ENCODE results near the gene RPS23. TPM values are rescaled to one million over a fixed set of nuclear protein-coding genes. Genes with fewer than 3 reads are reported as not detected.
A peak's percentile ranks its signal among the peaks of the same experiment; 100 is the strongest.

RPS23 gene
- 1,000 to 10,000 TPM; 2,179 to 2,206 TPM for total RNA-seq
- polyA plus RNA-seq, result 2,576 TPM

- Histone ChIP-seq H3K27ac (ENCODE audit: low read depth, low read length) (peak within 1 kb of the TSS; percentile 87), H3K4me3 (ENCODE audit: low read length) (peak within 1 kb of the TSS; percentile 84), H3K9me3 (ENCODE audit: low read length) (no peaks in the 10 kb centered on the region), H3K27me3 (ENCODE audit: insufficient read depth, low read length, poor library complexity, severe bottlenecking) (no peaks in the 10 kb centered on the region), H3K36me3 (ENCODE audit: insufficient read depth, low read length) (peaks cover 13% of the 10 kb centered on the region), H3K4me1 (ENCODE audit: insufficient read depth, low read length) (peaks cover 19% of the 10 kb centered on the region)
- peak within 1 kb of the TSS; percentile 90 to 99 (median 94) for H3K4me3 Mint-ChIP-seq
- peaks cover 14 to 49% (median 20%) of the 10 kb centered on the region in 3 donors for H3K36me3 Mint-ChIP-seq
- ChIA-PET POLR2A (interaction anchor here (1.1 to 2.1 kb wide), 3 partner anchors 426 to 976 kb away, joined by 4 to 7 read pairs (median 5); partner anchors contain the start of genes SSBP2 and ZCCHC9), CTCF (interaction anchor here (0.8 to 1.6 kb wide), 5 partner anchors 9 to 977 kb away, joined by 3 to 4 read pairs (median 3); partner anchors contain the start of gene ZCCHC9)
- DNase-seq, result peak; percentile 76 to 90 (median 86)
- peaks cover 0 to 4% of the 10 kb centered on the region in 2 donors for H3K27me3 Mint-ChIP-seq
- H3K4me1 Mint-ChIP-seq, result peaks cover 28 to 40% (median 35%) of the 10 kb centered on the region in 3 donors
- H3K9me3 Mint-ChIP-seq, result no peaks in the 10 kb centered on the region
- H3K27ac Mint-ChIP-seq, result peak within 1 kb of the TSS; percentile 88 to 99 (median 96)
Observed at GRCh38 chr5:82277987-82278710, at the start of gene RPS23. Gene RPS23, minus strand, starts transcription at chr5:82278354. Its CDS starts 31 bp downstream, at chr5:82278323.

DNA sequence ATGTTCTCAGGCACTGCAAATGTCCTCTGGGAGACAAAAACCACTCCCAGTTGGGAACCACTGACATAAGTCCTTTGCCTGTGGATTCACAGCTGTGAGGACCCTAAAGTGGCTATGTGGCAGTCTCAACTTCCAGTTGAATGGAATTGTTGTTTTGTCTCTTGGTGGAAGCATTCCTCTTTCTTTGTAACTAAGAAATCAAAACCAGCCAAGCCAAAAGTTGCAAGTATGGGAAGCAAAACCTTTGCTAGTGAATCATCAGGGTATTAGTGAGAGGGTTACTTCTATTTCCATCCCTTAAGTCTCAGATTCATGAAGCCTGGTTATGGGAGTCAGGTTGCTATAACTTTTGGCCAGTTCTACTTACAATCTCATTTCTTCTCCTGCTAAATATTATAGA is 49.8 kb upstream of the RPS23 start:
- Mint-ChIP-seq H3K4me3 (no peak overlapping the region), H3K36me3 (no peaks in the 10 kb centered on the region), H3K9me3 (peaks cover 0 to 2% (median 0%) of the 10 kb centered on the region in 5 donors), H3K4me1 (no peaks in the 10 kb centered on the region), H3K27ac (no peak overlapping the region), H3K27me3 (peaks cover 14 to 20% of the 10 kb centered on the region in 2 donors)
- H3K4me1 ChIP-seq (ENCODE audit: insufficient read depth, low read length), result no peaks in the 10 kb centered on the region
- no peaks in the 10 kb centered on the region for H3K36me3 ChIP-seq (ENCODE audit: insufficient read depth, low read length)
- H3K27ac ChIP-seq (ENCODE audit: low read depth, low read length), result no peak overlapping the region
- H3K27me3 ChIP-seq (ENCODE audit: insufficient read depth, low read length, poor library complexity, severe bottlenecking), result no peaks in the 10 kb centered on the region
- DNase-seq, result no peak
- ChIA-PET POLR2A (no interaction called here), CTCF (interaction anchor here (0.6 kb wide), 1 partner anchor 87 kb away, joined by 4 read pairs; no protein-coding TSS in a partner anchor)
- H3K9me3 ChIP-seq (ENCODE audit: low read length), result no peaks in the 10 kb centered on the region
- no peak overlapping the region for H3K4me3 ChIP-seq (ENCODE audit: low read length)

DNA sequence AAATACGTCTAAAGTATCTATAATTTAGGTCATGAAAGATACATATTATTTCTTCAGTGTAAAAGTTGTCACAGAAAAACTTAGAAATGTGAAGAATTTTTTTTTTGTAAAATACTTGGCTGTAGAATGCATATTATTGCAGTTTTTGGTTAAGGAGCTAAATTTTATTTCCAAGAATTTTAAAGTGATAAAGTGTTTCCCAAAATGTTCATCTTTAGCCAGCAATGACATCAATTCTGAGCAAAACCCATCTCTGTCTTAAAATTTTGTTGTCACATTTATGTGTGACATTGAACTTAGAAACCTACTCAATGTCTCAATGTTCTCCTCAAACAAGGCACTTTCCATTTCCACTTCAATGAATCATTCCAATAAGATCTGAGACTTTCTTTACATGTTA is 47.8 kb upstream of the RPS23 start:
- Mint-ChIP-seq H3K4me1 (no peaks in the 10 kb centered on the region), H3K9me3 (peaks cover 0 to 2% (median 0%) of the 10 kb centered on the region in 5 donors), H3K4me3 (no peak overlapping the region), H3K36me3 (no peaks in the 10 kb centered on the region), H3K27me3 (peaks cover 18 to 36% of the 10 kb centered on the region in 2 donors), H3K27ac (no peak overlapping the region)
- Histone ChIP-seq H3K27ac (ENCODE audit: low read depth, low read length) (no peak overlapping the region), H3K4me1 (ENCODE audit: insufficient read depth, low read length) (no peaks in the 10 kb centered on the region), H3K9me3 (ENCODE audit: low read length) (no peaks in the 10 kb centered on the region), H3K4me3 (ENCODE audit: low read length) (no peak overlapping the region), H3K27me3 (ENCODE audit: insufficient read depth, low read length, poor library complexity, severe bottlenecking) (no peaks in the 10 kb centered on the region), H3K36me3 (ENCODE audit: insufficient read depth, low read length) (no peaks in the 10 kb centered on the region)
- DNase-seq, result no peak
- ChIA-PET CTCF (interaction anchor here (0.9 kb wide), 1 partner anchor 12 kb away, joined by 3 read pairs; no protein-coding TSS in a partner anchor), POLR2A (no interaction called here)

- CTCF ChIA-PET, result no interaction called here
- Histone ChIP-seq H3K4me1 (ENCODE audit: insufficient read depth, low read length) (no peaks in the 10 kb centered on the region), H3K9me3 (ENCODE audit: low read length) (no peaks in the 10 kb centered on the region), H3K27ac (ENCODE audit: low read depth, low read length) (no peak overlapping the region), H3K4me3 (ENCODE audit: low read length) (no peak overlapping the region), H3K27me3 (ENCODE audit: insufficient read depth, low read length, poor library complexity, severe bottlenecking) (no peaks in the 10 kb centered on the region), H3K36me3 (ENCODE audit: insufficient read depth, low read length) (no peaks in the 10 kb centered on the region)
- Mint-ChIP-seq H3K4me3 (no peak overlapping the region), H3K4me1 (no peaks in the 10 kb centered on the region), H3K36me3 (no peaks in the 10 kb centered on the region), H3K9me3 (peaks cover 0 to 2% (median 0%) of the 10 kb centered on the region in 5 donors), H3K27ac (no peak overlapping the region), H3K27me3 (peaks cover 16 to 38% of the 10 kb centered on the region in 2 donors)
- DNase-seq, result no peak
- POLR2A ChIA-PET, result no interaction called here
Observed at GRCh38 chr5:82325155-82325554, 47.0 kb upstream of the RPS23 start.

- no peaks in the 10 kb centered on the region for H3K36me3 Mint-ChIP-seq
Observed at GRCh38 chr5:82320966-82321365, 42.8 kb upstream of the RPS23 start.

GRCh38 chr5:82319651-82320376 is 41.7 kb upstream of the RPS23 start:
- no peak overlapping the region for H3K4me3 Mint-ChIP-seq
- Histone ChIP-seq H3K4me1 (ENCODE audit: insufficient read depth, low read length) (no peaks in the 10 kb centered on the region), H3K36me3 (ENCODE audit: insufficient read depth, low read length) (no peaks in the 10 kb centered on the region), H3K4me3 (ENCODE audit: low read length) (no peak overlapping the region), H3K27ac (ENCODE audit: low read depth, low read length) (no peak overlapping the region), H3K27me3 (ENCODE audit: insufficient read depth, low read length, poor library complexity, severe bottlenecking) (no peaks in the 10 kb centered on the region), H3K9me3 (ENCODE audit: low read length) (no peaks in the 10 kb centered on the region)
- no peak for DNase-seq
- CTCF ChIA-PET, result no interaction called here
- no peak overlapping the region for H3K27ac Mint-ChIP-seq
- no peaks in the 10 kb centered on the region for H3K9me3 Mint-ChIP-seq
- H3K4me1 Mint-ChIP-seq, result no peaks in the 10 kb centered on the region
- POLR2A ChIA-PET, result no interaction called here
- peaks cover 4 to 36% of the 10 kb centered on the region in 2 donors for H3K27me3 Mint-ChIP-seq
- H3K36me3 Mint-ChIP-seq, result no peaks in the 10 kb centered on the region

More at GRCh38 chr5:82320966-82321365, 42.8 kb upstream of the RPS23 start:
- Mint-ChIP-seq H3K4me3 (no peak overlapping the region), H3K4me1 (no peaks in the 10 kb centered on the region), H3K9me3 (no peaks in the 10 kb centered on the region), H3K27me3 (peaks cover 8 to 41% of the 10 kb centered on the region in 2 donors), H3K27ac (no peak overlapping the region)
- Histone ChIP-seq H3K9me3 (ENCODE audit: low read length) (no peaks in the 10 kb centered on the region), H3K4me3 (ENCODE audit: low read length) (no peak overlapping the region), H3K27ac (ENCODE audit: low read depth, low read length) (no peak overlapping the region), H3K27me3 (ENCODE audit: insufficient read depth, low read length, poor library complexity, severe bottlenecking) (no peaks in the 10 kb centered on the region), H3K36me3 (ENCODE audit: insufficient read depth, low read length) (no peaks in the 10 kb centered on the region), H3K4me1 (ENCODE audit: insufficient read depth, low read length) (no peaks in the 10 kb centered on the region)
- no peak for DNase-seq
- ChIA-PET CTCF (no interaction called here), POLR2A (no interaction called here)

GRCh38 chr5:82319192-82319591 is 41.0 kb upstream of the RPS23 start:
- no peak overlapping the region for H3K4me3 Mint-ChIP-seq
- ChIA-PET CTCF (no interaction called here), POLR2A (no interaction called here)
- Histone ChIP-seq H3K36me3 (ENCODE audit: insufficient read depth, low read length) (no peaks in the 10 kb centered on the region), H3K27me3 (ENCODE audit: insufficient read depth, low read length, poor library complexity, severe bottlenecking) (no peaks in the 10 kb centered on the region), H3K27ac (ENCODE audit: low read depth, low read length) (no peak overlapping the region), H3K4me1 (ENCODE audit: insufficient read depth, low read length) (no peaks in the 10 kb centered on the region), H3K4me3 (ENCODE audit: low read length) (no peak overlapping the region), H3K9me3 (ENCODE audit: low read length) (no peaks in the 10 kb centered on the region)
- H3K36me3 Mint-ChIP-seq, result no peaks in the 10 kb centered on the region
- H3K4me1 Mint-ChIP-seq, result no peaks in the 10 kb centered on the region
- no peaks in the 10 kb centered on the region for H3K9me3 Mint-ChIP-seq
- no peak overlapping the region for H3K27ac Mint-ChIP-seq
- no peak for DNase-seq
- peaks cover 4 to 36% of the 10 kb centered on the region in 2 donors for H3K27me3 Mint-ChIP-seq

Data from CD8-positive, alpha-beta memory T cell (primary cell).